ENCODE data around the gene WNT3.

The WNT3 gene

GRCh38 chr17:46833840-46834208 is 15.3 kb upstream of the WNT3 start:
- no peak for DNase-seq

DNA sequence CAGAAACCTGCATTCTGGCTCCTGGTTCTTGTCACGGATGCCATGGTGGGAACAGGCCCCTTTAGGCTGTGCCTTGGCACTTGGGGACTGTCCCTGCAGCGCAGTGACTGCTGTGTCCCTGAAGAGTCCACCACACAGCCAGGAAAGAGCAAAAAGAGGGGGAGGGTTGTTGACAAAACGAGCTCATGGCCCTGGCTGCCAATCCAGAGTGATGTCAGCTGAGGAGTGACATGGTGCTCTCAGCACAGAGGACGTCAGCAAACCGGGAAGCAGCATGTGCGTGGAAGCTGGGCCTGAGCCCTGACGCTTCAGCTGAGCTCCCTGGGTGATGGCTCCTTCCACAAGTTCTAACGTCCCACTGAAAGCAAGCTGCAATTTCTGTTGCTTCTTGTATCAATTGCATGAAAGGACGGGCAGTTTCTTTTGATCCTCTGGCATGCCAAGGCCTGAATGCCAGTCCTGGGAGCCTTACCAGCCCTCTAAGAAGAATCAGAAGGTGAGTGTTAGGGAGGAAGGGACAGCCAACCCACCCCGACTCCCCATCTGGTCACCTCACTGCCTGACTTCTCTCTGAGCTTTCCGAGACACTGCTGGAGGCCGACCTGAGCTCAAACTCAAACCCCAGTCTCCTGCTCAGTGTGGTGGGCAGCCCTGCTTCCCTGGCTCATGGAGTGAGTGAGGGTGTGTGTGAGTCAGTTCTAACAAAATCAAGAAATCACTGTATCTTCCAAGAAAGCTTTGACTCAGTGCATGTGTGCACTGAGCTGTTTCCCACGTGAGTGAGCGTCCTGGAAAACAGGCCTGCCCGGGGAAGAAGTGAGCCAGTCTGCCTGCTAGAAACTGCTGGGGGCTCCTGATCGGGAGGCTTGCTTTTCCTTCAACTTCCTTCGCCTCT is 14.7 kb upstream of the WNT3 start:
- no peak for DNase-seq

GRCh38 chr17:46832331-46832821 is 13.9 kb upstream of the WNT3 start:
- DNase-seq: no peak

DNA sequence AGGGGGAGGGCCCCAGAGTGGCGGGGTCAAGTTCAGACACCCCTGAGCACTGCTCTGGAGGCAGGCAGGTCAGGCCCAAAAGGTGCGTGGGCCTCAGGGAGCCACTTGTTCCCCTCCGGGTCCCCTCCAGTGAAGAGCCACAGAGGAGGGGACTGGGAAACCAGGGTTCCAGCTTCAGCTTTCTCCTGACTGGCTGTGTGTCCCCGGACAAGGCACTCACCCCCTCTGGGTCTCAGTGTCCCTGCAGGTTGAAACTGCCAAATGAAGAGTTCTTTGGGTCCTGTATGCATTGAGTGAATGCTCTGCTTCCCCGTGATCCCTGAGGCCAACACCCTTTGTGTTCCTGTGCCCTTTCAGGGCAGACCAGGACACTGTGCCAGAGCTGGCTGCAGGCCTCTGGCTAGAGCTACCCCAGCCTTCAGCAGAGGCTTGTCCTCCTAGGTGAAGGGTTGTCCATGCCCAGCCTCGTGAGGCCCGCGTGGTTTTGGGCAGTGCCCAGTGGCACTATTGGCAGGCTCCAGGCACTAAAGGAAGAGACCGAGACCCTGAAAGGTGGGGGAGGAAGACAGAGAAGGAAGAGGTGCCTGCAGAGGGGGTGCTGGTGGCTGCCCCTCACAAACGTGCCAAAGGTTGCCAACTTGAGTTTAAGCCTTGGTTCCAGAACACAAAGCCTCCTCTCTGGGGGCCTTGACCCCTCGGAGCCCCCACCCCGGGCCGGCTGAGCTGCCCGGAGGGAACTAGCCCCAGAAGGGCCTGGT is 13.3 kb upstream of the WNT3 start:
- DNase-seq: no peak

DNA sequence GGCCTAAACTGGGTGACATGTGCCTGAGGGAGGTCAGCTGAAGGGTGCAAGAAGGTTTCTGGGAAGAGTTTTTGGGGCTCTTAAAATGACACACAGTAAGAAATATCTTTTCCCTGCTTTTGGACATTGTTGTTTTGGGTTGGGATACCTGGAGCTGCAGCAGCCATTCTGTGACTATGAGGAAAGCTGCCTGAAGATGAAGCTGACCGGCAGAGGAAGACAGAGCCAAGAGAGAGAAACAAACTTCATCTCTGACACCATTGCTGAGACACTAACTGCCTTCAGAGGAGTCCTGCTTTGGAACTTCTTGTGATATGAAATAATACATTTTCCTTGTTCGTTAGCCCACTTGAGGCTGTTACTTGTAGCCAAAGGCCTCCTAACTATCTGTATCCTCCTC is 8.8 kb upstream of the WNT3 start:
- no peak for DNase-seq

DNA sequence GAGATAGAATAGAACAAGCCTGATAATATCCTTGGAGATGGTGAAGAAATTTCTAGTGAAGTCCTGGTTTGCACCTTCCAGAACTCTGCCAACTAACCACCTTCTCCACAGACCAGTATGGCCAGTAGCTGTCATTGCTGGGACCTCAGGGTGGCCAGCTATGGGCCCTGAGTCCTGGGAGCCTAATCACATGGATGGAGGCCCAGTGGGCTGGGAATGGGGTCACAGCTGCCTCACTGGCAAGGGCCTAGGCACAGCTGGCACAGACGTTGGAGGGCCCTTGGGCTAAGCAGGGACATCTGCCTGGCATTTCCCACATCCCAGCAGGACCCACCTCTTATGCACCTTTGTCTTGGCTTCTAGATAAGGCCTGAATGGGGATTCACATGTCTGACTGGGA is 7.6 kb upstream of the WNT3 start:
- DNase-seq: no peak

- DNase-seq: no peak
These were observed 5.2 kb upstream of the WNT3 start for GRCh38 chr17:46823657-46824056.

DNA sequence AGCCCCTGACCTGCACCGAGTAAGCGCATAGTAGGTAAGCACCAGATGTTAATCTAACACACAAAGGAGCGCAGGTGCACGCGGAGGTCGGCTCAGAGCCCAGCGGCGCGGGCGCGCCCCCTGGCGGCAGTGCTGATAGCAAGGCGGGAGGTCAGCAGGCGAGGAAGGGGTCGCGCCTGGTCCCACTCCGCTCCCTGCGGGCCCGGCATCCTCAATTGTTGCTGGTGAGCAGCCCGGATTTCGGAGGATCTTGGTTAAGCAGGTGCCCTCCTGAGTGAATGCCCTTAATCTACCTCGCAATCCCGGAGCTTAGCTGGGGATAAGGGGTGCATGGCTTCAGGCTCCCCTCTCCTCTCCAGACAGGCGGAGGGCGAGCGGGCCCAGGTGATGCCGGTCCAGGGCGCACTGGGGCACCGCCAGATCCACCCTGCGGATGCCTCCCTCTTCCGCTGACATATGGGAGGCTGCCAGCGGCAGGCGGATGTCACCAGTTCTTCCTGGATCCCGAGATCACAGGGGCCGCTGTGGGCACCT is 4.0 kb upstream of the WNT3 start:
- peak; percentile 16 for DNase-seq

DNA sequence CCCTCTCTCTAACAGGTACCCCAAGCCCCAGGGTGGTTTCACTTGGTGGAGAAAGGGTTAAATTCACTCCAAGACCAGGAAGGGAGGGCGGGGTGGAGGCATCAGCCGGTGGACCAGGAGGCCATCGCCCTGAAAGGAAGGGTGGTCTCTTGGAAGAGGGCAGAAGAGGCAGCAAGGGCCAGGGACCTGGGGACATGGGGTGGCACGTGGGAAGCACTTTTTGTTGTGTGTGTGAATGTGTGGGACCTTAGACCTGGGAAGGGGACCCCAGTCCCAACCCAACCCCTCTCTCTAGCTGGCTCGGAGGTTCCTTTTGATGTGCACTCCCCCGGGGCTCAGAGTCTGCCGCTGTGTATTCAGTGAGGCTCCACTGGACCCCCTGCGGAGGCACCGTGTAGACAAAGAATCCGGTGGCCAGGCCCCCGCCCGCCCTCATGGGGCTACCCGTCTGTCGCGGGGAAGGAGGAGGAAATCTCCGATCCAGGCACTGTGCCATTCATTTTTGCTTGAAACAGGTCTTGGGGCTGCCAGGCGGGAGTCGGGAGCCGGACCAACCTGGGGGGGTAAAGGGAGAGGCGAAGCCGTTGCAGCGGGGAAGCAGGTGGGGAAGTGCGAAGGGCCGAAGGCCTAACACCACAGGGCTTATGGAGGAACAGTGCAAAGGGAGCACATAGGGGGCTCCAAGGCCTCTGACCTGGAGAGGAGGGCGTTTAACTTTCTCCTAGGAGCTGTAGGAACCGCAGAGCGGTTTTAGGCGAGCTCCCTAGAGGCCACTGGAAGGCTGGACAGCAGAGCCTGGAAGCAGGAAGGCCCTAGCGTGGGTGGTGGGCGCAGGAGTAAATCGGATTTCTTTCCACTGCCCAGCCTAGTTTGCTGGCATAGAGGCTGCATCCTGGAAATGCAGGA is 3.2 kb upstream of the WNT3 start:
- DNase-seq: no peak

DNA sequence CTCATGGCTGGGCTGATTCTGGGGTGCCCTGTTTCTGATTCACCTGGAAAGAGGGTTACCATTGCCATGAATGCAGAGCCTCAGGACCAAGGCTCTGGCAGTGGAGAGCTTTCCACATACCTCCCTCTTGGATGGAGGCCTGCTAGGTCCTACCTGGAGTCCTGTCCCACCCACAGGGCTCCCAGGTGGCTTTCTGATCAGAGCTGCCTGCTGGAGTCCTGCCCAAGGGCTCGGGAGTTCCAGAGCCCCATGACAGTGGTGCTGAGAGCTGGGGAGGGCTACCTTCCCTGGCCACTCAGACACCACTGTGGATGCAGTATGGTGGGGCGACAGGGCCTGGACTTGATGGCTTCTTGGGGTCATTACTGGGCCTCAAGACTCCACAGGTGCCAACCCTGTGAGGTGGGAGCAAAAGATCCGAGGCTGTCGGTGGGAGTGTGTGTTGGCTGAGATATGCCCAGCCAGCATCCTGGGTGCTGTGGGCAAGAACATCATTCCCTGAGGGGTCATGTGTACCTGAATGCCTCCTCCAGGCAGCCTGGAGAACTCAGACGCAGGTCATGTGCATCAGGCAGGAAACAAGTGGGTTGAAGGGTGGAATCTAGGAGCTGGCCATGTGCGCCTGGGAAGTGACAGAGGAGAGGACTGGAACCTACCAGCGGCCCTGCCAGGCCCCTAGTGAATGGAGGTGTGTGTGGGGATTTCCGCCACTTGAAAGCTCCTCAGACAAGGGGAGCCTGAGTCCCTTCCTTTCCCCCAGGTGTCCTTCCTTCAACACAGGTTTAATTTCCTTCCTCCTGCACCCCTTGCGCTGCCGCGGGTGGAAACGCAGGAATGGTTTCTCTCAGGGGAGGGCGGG is 2.3 kb upstream of the WNT3 start:
- DNase-seq: no peak

GRCh38 chr17:46819906-46820351 is 1.4 kb upstream of the WNT3 start:
- DNase-seq: no peak

- no peak for DNase-seq
These were observed 702 bp upstream of the WNT3 start for GRCh38 chr17:46818929-46819859.

DNA sequence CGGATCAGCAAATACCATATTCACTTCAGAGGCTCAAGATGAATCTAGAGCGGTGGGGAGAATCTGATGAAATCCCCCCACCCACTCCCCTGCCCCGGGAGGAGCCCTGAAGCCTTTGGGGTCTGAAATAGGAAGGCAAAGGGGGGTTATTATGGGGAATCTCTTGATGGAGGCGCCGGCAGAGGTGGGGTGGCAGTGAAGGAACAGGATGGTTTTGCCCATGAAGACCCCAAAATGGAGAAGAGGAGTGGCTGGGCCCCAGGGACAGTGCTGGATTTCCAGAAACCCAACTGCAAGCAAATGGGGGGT is 637 bp downstream of the WNT3 start:
- no peak for DNase-seq

DNA sequence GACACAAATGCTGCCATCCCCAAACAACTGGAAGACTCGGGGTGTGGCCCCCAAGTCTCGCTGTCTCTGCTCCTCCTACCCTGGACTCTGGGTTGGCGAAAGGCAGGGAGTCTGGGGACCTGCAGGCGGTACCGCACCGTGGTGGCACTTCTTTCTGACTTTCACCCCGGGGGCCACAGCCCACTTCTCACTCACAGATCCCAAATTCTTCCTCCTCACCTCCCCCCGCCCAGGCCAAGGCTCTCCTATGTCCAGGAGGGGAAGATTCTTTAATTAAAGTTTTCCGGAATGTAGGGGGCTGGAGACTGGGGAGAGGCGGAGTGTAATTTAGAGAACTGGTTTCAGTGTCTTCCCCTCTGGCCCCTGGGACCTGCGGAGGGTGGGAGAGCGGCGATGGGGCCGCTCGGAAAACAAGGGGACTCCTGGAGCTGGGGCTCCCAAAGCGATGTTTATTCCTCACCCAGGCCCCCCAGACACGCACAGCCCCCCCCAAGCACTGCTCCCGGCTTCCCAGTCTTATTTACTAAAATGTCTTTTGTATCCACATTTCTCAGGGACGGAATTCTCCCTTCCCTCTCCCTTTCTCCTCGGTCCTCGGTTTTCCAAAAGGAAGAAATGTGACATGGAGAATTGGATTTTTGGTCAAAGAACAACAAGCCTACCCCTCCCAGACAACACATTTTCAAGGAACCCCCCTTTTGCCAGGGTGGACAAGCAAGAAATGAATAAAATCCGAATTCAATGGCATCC is 1.2 kb downstream of the WNT3 start:
- DNase-seq: no peak

GRCh38 chr17:46815474-46816353 is 2.8 kb downstream of the WNT3 start:
- DNase-seq: no peak

DNA sequence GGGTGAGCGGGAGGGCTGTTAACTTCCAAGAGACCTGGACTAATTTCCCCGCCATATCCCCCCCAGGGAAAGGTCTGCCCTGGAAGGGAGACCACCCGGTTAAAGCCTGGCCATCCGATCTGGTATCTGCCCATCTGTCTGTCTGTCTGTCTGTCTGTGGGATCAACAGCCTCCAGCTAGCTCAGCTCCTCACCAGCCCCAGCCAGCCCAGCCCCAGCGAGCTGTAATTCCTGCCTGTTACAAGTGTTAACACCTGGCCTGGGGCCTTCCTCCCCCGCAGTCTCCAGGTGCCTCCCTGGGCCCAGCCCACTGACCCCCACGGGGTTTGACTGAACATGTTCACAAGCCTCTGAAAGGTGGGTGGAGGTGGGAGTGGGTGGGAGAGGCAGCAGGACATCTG is 4.0 kb downstream of the WNT3 start:
- DNase-seq: no peak

- no peak for DNase-seq
These were observed 4.6 kb downstream of the WNT3 start for GRCh38 chr17:46813920-46814319.

DNA sequence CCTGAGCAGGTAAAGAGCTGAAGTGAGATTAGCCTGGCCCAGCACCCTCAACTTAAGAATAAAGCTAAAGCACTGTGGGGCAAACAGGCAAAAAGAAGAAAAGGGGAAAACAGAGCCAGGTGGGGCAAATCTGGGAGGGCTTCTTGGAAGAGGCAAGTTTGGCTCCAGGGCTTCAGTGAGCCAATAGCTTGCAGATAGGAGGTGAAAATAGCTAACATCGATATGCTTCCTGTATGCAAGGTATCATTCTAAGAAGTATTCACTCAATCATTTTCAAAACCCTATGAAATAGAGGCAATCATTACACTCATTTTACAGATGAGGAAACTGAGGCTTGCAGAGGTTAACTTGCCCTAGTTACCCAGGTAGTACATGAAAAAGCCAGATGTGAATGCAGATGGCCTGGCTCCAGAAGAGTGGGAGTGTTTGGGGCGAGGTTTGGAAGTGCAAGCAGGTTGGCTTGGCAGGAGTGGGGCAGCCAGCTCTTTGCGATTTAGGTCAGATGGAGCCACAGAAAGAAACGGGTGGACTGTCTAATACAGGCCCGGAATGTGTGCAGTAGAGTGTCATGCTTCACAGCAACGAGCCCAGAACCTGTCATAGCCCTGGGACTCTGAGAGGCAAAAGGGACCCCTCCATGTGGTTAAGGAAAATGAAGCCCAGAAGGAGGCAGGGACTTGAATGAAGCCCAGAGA is 5.7 kb downstream of the WNT3 start:
- no peak for DNase-seq
